Breast epithelium (tissue), 4 donors: ENCODE data around the gene FBXO11. TPM values are rescaled to one million over a fixed set of nuclear protein-coding genes. Genes with fewer than 3 reads are reported as not detected.
A peak's percentile ranks its signal among the peaks of the same experiment; 100 is the strongest.
"Not testable (repeated sequence)": the region's sequence is repeated elsewhere in the genome, so short reads cannot be mapped to it uniquely, and the experiment has no call there.

Source experiments
- DNase-seq, 2 donors: peaks; one replicate each; pipeline ENCODE4 v3.0.0-alpha.2; 2019; ENCODE audit warnings: low spot score in 2 of 2
- H3K27ac ChIP-seq, 2 donors: fragments of 200-600 bp; sonication (generic) in 1 of 2; one replicate each; pipeline ENCODE4 v1.5.1; 2016 to 2019; ENCODE audit warnings: mild to moderate bottlenecking in 1 of 2
- H3K27me3 ChIP-seq, 2 donors: fragments of 200-600 bp; sonication (generic) in 1 of 2; one replicate each; pipeline versions ENCODE4 v1.5.1 to v1.6.0; 2017 to 2019; ENCODE audit warnings: control low read depth in 1 of 2, mild to moderate bottlenecking in 1 of 2
- H3K36me3 ChIP-seq: fragments of 200-600 bp; one replicate; pipeline ENCODE4 v1.5.1; 2019
- H3K4me1 ChIP-seq, 2 donors: fragments of 200-600 bp; sonication (generic); one replicate each; pipeline ENCODE4 v1.5.1; 2016 to 2019; ENCODE audit warnings: control low read depth in 1 of 2
- H3K4me3 ChIP-seq, 3 donors: fragments of 200-600 bp; sonication (generic); 1 replicate in 2 of 3; 2 replicates in 1 of 3; pipeline ENCODE4 v1.5.1; 2016 to 2019; ENCODE audit warnings: mild to moderate bottlenecking in 3 of 3, moderate library complexity in 2 of 3
- H3K9me3 ChIP-seq, 2 donors: fragments of 200-600 bp; sonication (generic) in 1 of 2; one replicate each; pipeline ENCODE4 v1.5.1; 2016 to 2019; ENCODE audit warnings: control low read depth in 1 of 2
- CTCF ChIP-seq, 3 donors: fragments of 450-650 bp; IDR thresholded peaks; one replicate each; pipeline ENCODE4 v1.5.1; 2016 to 2017; ENCODE audit warnings: antibody characterized with exemption in 3 of 3, mild to moderate bottlenecking in 3 of 3, moderate library complexity in 3 of 3
- POLR2A ChIP-seq: fragments of 450-650 bp; IDR thresholded peaks from one replicate; pipeline ENCODE4 v1.6.1; 2016; ENCODE audit warnings: antibody characterized with exemption, mild to moderate bottlenecking, moderate library complexity
- POLR2AphosphoS5 ChIP-seq, 3 donors: sonication (generic); formaldehyde crosslinking; IDR thresholded peaks; one replicate each; pipeline ENCODE4 v1.6.1; 2017; ENCODE audit warnings: antibody characterized with exemption in 3 of 3
- intact Hi-C: fragments of 100-400 bp; cut with DNase I; formaldehyde crosslinking; loops from one replicate; pipeline ENCODE4 v1.15.1; 2023; ENCODE audit warnings: low total_unique reads
- total RNA-seq, 3 donors: library from RNA; depleted of rRNA; stranded (reverse); fragments of >200 nt; gene quantifications; one replicate each; pipeline ENCODE4 v1.1.0, GENCODE V29; 2016

The FBXO11 gene
- total RNA-seq, 3 donors from 2014 or later = 59.3 to 71.7 (median 63.8) TPM

GRCh38 chr2:47905386-47906156, 727 bp downstream of the FBXO11 start:
- Histone ChIP-seq H3K36me3 (no peaks in the 10 kb centered on the region), H3K27ac (peak overlapping the region; percentile 96 to 100), H3K4me1 (peaks cover 0 to 5% of the 10 kb centered on the region in 2 donors), H3K9me3 (no peaks in the 10 kb centered on the region), H3K4me3 (peak overlapping the region; percentile 70 to 90 (median 81)), H3K27me3 (no peaks in the 10 kb centered on the region)
- TF ChIP-seq POLR2AphosphoS5 (IDR thresholded peaks at IDR 0.05) (no peak), POLR2A (no peak), CTCF (IDR thresholded peaks at IDR 0.05) (no peak)
- peak; percentile 45 to 53 for DNase-seq
- intact Hi-C loops = no loop called here

GRCh38 chr2:47903781-47904490, 2.4 kb downstream of the FBXO11 start:
- intact Hi-C loops = no loop called here
- H3K27me3 ChIP-seq = no peaks in the 10 kb centered on the region
- no peak for DNase-seq
- TF ChIP-seq CTCF (IDR thresholded peaks at IDR 0.05) (no peak), POLR2A (no peak), POLR2AphosphoS5 (IDR thresholded peaks at IDR 0.05) (no peak)
- H3K36me3 ChIP-seq = no peaks in the 10 kb centered on the region
- H3K4me3 ChIP-seq = peak overlapping the region; percentile 70 to 90 (median 81)
- H3K4me1 ChIP-seq = peaks cover 5 to 7% of the 10 kb centered on the region in 2 donors
- H3K9me3 ChIP-seq = no peaks in the 10 kb centered on the region
- peak overlapping the region; percentile 96 to 100 for H3K27ac ChIP-seq

GRCh38 chr2:47901892-47902291, 4.4 kb downstream of the FBXO11 start:
- intact Hi-C loops, H3K9me3 ChIP-seq, H3K27ac ChIP-seq, DNase-seq, H3K36me3 ChIP-seq, H3K27me3 ChIP-seq, H3K4me1 ChIP-seq: not testable (repeated sequence)
- H3K4me3 ChIP-seq = peak overlapping the region in 1 of 3 donors; percentile 81

GRCh38 chr2:47900857-47901256, 5.4 kb downstream of the FBXO11 start:
- TF ChIP-seq POLR2A = no peak
- TF ChIP-seq POLR2AphosphoS5 (IDR thresholded peaks at IDR 0.05) = no peak
- no peak for TF ChIP-seq CTCF (IDR thresholded peaks at IDR 0.05)
- no peaks in the 10 kb centered on the region for H3K27me3 ChIP-seq
- peaks cover 5 to 7% of the 10 kb centered on the region in 2 donors for H3K4me1 ChIP-seq
- no peak overlapping the region for H3K27ac ChIP-seq
- H3K4me3 ChIP-seq = no peak overlapping the region
- DNase-seq = no peak
- H3K36me3 ChIP-seq = no peaks in the 10 kb centered on the region
- H3K9me3 ChIP-seq = no peaks in the 10 kb centered on the region
- intact Hi-C loops = no loop called here

GRCh38 chr2:47899915-47900816, 6.1 kb downstream of the FBXO11 start:
- no peaks in the 10 kb centered on the region for H3K36me3 ChIP-seq
- no peak for DNase-seq
- H3K27me3 ChIP-seq = no peaks in the 10 kb centered on the region
- H3K27ac ChIP-seq = peak overlapping the region; percentile 41 to 56
- no peak for TF ChIP-seq POLR2A
- no peak for TF ChIP-seq POLR2AphosphoS5 (IDR thresholded peaks at IDR 0.05)
- no peak overlapping the region for H3K4me3 ChIP-seq
- H3K9me3 ChIP-seq = no peaks in the 10 kb centered on the region
- intact Hi-C loops = no loop called here
- H3K4me1 ChIP-seq = peaks cover 5 to 11% of the 10 kb centered on the region in 2 donors
